ENCODE data around the gene NUTF2.
"Not testable (repeated sequence)": the region's sequence is repeated elsewhere in the genome, so short reads cannot be mapped to it uniquely, and the experiment has no call there.

The NUTF2 gene

DNA sequence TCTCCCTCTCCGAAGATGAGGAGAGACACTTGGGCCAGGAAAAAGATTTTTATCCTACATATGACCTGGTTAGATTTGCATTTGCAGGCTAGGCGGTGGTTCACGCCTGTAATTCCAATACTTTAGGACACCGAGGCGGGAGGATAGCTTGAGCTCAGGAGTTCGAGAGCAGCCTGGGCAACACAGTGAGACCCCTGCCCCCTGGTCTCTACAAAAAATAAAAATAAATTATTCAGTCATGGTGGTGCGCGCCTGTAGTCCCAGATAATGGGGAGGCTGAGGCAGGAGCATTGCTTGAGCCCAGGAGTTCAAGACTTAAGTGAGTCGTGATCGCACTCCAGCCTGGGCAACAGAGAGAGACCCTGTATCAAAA lies 12.5 kb upstream of the NUTF2 start:
- Histone ChIP-seq H3K9me2 (ENCODE audit: low read depth, low read length) (no peaks in the 10 kb centered on the region), H3K4me3 (ENCODE audit: low read depth, low read length, poor library complexity, severe bottlenecking) (peak overlapping the region; percentile 78), H3K27ac (ENCODE audit: low read depth, low read length, poor library complexity, severe bottlenecking) (no peak overlapping the region), H3F3A (ENCODE audit: insufficient read depth, low read length) (no peaks in the 10 kb centered on the region), H4K20me1 (ENCODE audit: insufficient read depth, low read length) (no peaks in the 10 kb centered on the region), H3K79me2 (ENCODE audit: insufficient read depth, low read length) (0 out of 2 replicates have a peak, but pooled peaks cover 3% of the 10 kb centered on the region), H3K36me3 (ENCODE audit: insufficient read depth, low read length) (peaks cover 28% of the 10 kb centered on the region; the same call in 1 of the 2 replicates), H3K9ac (ENCODE audit: low read length) (peak overlapping the region; percentile 80; the same call in 1 of the 2 replicates), H3K27me3 (ENCODE audit: insufficient read depth, low read length) (no peaks in the 10 kb centered on the region), H3K4me2 (ENCODE audit: low read length) (peak overlapping the region; percentile 100), H3K9me3 (ENCODE audit: low read length) (no peaks in the 10 kb centered on the region), H3K4me1 (ENCODE audit: insufficient read depth, low read length, severe bottlenecking) (peaks cover 18% of the 10 kb centered on the region), H2AFZ (ENCODE audit: low read length) (no peak overlapping the region)
- TF ChIP-seq, protein P1, sequence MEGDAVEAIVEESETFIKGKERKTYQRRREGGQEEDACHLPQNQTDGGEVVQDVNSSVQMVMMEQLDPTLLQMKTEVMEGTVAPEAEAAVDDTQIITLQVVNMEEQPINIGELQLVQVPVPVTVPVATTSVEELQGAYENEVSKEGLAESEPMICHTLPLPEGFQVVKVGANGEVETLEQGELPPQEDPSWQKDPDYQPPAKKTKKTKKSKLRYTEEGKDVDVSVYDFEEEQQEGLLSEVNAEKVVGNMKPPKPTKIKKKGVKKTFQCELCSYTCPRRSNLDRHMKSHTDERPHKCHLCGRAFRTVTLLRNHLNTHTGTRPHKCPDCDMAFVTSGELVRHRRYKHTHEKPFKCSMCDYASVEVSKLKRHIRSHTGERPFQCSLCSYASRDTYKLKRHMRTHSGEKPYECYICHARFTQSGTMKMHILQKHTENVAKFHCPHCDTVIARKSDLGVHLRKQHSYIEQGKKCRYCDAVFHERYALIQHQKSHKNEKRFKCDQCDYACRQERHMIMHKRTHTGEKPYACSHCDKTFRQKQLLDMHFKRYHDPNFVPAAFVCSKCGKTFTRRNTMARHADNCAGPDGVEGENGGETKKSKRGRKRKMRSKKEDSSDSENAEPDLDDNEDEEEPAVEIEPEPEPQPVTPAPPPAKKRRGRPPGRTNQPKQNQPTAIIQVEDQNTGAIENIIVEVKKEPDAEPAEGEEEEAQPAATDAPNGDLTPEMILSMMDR (IDR thresholded peaks at IDR 0.05; ENCODE audit: low read length): no peak
- no peak for TF ChIP-seq EZH2 (IDR thresholded peaks at IDR 0.05; ENCODE audit: borderline replicate concordance, low read length)

DNA sequence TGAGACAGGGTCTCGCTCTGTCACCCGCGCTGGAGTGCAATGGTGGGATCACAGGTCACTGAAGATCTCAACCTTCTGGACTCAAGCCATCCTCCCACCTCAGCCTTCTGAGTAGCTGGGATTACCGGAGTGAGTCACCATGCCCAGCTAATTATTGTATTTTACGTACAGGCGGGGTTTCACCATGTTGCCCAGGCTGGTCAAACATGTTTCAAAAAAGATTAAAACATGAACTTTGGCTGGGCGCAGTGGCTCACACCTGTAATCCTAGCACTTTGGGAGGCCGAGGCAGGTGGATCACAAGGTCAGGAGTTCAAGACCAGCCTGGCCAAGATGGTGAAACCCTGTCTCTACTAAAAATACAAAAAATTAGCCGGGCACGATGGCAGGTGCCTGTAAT lies 9.5 kb upstream of the NUTF2 start:
- not testable (repeated sequence) for H3K27ac ChIP-seq (ENCODE audit: low read depth, low read length, poor library complexity, severe bottlenecking); H3K4me2 ChIP-seq (ENCODE audit: low read length); H3K36me3 ChIP-seq (ENCODE audit: insufficient read depth, low read length); H4K20me1 ChIP-seq (ENCODE audit: insufficient read depth, low read length); H3K27me3 ChIP-seq (ENCODE audit: insufficient read depth, low read length); H3K9ac ChIP-seq (ENCODE audit: low read length); H3K4me3 ChIP-seq (ENCODE audit: low read depth, low read length, poor library complexity, severe bottlenecking); H3K79me2 ChIP-seq (ENCODE audit: insufficient read depth, low read length); H3K9me3 ChIP-seq (ENCODE audit: low read length); H3F3A ChIP-seq (ENCODE audit: insufficient read depth, low read length); H3K9me2 ChIP-seq (ENCODE audit: low read depth, low read length); H2AFZ ChIP-seq (ENCODE audit: low read length)
- H3K4me1 ChIP-seq (ENCODE audit: insufficient read depth, low read length, severe bottlenecking): peaks cover 22% of the 10 kb centered on the region

GRCh38 chr16:67837811-67838210 lies 8.9 kb upstream of the NUTF2 start:
- no peak overlapping the region for H2AFZ ChIP-seq (ENCODE audit: low read length)
- no peaks in the 10 kb centered on the region for H3K36me3 ChIP-seq (ENCODE audit: insufficient read depth, low read length)
- H3K4me2 ChIP-seq (ENCODE audit: low read length): no peak overlapping the region
- H4K20me1 ChIP-seq (ENCODE audit: insufficient read depth, low read length): no peaks in the 10 kb centered on the region
- no peak overlapping the region for H3K27ac ChIP-seq (ENCODE audit: low read depth, low read length, poor library complexity, severe bottlenecking)
- no peaks in the 10 kb centered on the region for H3K9me3 ChIP-seq (ENCODE audit: low read length)
- TF ChIP-seq EZH2 (IDR thresholded peaks at IDR 0.05; ENCODE audit: borderline replicate concordance, low read length): no peak
- TF ChIP-seq, protein P1 (IDR thresholded peaks at IDR 0.05; ENCODE audit: low read length): no peak
- H3K27me3 ChIP-seq (ENCODE audit: insufficient read depth, low read length): no peaks in the 10 kb centered on the region
- H3K9ac ChIP-seq (ENCODE audit: low read length): no peak overlapping the region
- no peaks in the 10 kb centered on the region for H3F3A ChIP-seq (ENCODE audit: insufficient read depth, low read length)
- H3K9me2 ChIP-seq (ENCODE audit: low read depth, low read length): no peaks in the 10 kb centered on the region
- 0 out of 2 replicates have a peak, but pooled peaks cover 3% of the 10 kb centered on the region for H3K79me2 ChIP-seq (ENCODE audit: insufficient read depth, low read length)
- H3K4me3 ChIP-seq (ENCODE audit: low read depth, low read length, poor library complexity, severe bottlenecking): no peak overlapping the region
- peaks cover 16% of the 10 kb centered on the region for H3K4me1 ChIP-seq (ENCODE audit: insufficient read depth, low read length, severe bottlenecking)

DNA sequence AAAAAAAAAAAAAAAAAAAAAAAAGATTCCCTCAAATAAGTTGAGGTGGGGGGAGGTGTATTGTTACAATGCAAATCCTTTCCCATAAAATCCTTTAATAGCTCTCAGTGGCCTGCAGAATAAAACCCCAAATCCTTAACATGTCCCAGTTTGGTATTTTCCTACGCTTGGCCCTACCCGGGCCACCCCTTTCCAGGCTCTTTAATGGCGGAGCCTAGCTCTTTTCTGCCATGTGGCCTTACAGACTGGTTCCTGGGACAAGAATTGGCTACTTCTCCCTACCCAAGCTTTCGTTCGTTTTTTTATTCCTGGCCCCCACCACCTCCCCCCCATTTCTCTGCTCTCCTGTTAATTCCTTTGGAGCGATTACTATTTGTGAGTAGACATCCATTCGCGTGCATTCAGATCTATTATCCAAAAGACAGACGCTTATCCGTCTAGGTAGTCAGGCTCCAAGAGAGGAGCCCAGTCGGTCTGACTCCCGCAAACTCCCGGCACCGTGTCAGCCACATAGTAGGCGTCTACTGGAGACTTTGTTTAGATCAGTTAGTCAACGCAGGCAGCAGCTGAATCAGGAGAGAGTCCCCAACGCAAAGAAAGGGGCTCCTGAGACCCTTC lies 5.4 kb upstream of the NUTF2 start:
- H3K9me3 ChIP-seq (ENCODE audit: low read length): no peaks in the 10 kb centered on the region
- H3K4me3 ChIP-seq (ENCODE audit: low read depth, low read length, poor library complexity, severe bottlenecking): peak overlapping the region; percentile 95
- no peaks in the 10 kb centered on the region for H4K20me1 ChIP-seq (ENCODE audit: insufficient read depth, low read length)
- TF ChIP-seq, protein P1 (IDR thresholded peaks at IDR 0.05; ENCODE audit: low read length): no peak
- TF ChIP-seq EZH2 (IDR thresholded peaks at IDR 0.05; ENCODE audit: borderline replicate concordance, low read length): no peak
- H3K79me2 ChIP-seq (ENCODE audit: insufficient read depth, low read length): no peaks in the 10 kb centered on the region
- peak overlapping the region; percentile 90 for H3K9ac ChIP-seq (ENCODE audit: low read length)
- H3F3A ChIP-seq (ENCODE audit: insufficient read depth, low read length): no peaks in the 10 kb centered on the region
- no peaks in the 10 kb centered on the region for H3K9me2 ChIP-seq (ENCODE audit: low read depth, low read length)
- peak overlapping the region; percentile 82 for H3K27ac ChIP-seq (ENCODE audit: low read depth, low read length, poor library complexity, severe bottlenecking)
- no peaks in the 10 kb centered on the region; the same call in 1 of the 2 replicates for H3K36me3 ChIP-seq (ENCODE audit: insufficient read depth, low read length)
- H3K27me3 ChIP-seq (ENCODE audit: insufficient read depth, low read length): no peaks in the 10 kb centered on the region
- peaks cover 41% of the 10 kb centered on the region for H3K4me1 ChIP-seq (ENCODE audit: insufficient read depth, low read length, severe bottlenecking)
- peak overlapping the region; percentile 92 for H3K4me2 ChIP-seq (ENCODE audit: low read length)
- peak overlapping the region; percentile 57; the same call in 1 of the 2 replicates for H2AFZ ChIP-seq (ENCODE audit: low read length)

Measured in OCI-LY1 (cell line).